OCI-M2 (cell line): ENCODE measurements around the gene KCNK17.

Experiments
- DNase-seq: peaks from one replicate; lab custom pipeline; 2025; ENCODE audit not compliant: unreplicated experiment; lab: John Stamatoyannopoulos, UW

Gene KCNK17

DNA sequence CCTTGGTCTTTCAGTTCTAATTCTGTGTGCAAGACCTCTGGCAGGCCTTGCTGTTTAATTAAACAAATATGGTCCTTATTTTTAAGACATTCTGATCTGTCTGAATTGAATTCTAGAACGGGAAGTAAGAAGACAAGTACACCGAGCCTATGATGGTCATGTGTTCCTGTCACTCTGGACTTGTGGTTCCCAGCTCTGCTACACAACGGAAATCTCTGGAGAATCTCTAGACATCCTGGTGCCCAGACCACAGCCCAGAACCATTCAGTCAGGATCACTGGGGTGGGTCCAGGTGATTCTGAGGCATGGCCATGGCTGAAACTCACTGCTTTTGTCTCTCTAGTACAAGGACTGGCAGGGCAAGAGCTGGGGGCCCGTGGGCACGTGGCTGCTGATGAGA is 24.2 kb upstream of the KCNK17 start:
- DNase-seq = no peak

DNA sequence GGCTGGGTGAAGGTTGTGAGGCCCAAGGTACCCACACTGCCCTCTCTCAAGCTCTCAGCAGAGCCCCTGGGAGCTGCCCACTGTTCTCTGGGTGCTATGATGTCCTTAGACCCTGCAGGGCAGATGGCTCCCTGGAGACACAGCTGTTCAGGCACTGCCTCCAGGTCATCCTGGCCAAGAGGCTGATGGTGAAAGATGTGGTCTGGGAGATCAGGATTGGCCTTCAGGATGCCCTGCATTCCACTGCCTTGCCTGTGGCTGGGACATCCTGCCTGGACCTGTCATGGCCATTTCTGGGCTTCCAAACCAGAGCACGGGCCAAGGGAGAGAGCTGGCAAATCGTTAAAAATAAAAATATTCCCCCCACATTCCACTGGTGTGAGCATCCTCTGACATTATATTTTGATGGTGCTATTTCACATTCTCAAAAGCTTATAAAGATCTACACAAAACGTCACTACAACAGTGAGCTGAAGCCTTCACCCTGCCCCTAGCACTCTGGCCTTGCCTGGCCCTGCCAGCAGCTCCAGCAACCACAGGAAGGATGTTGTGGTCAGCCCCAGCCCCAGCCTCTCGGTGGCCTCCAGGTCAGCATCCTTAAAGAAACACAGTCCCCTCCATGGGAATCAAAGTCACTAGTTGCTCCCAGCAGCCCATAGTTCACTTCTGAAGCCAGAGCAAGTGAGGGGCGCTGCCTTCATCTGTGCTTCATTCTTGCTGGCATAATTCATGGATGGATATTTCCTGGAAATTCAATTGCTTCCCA is 21.7 kb upstream of the KCNK17 start:
- no peak for DNase-seq

DNA sequence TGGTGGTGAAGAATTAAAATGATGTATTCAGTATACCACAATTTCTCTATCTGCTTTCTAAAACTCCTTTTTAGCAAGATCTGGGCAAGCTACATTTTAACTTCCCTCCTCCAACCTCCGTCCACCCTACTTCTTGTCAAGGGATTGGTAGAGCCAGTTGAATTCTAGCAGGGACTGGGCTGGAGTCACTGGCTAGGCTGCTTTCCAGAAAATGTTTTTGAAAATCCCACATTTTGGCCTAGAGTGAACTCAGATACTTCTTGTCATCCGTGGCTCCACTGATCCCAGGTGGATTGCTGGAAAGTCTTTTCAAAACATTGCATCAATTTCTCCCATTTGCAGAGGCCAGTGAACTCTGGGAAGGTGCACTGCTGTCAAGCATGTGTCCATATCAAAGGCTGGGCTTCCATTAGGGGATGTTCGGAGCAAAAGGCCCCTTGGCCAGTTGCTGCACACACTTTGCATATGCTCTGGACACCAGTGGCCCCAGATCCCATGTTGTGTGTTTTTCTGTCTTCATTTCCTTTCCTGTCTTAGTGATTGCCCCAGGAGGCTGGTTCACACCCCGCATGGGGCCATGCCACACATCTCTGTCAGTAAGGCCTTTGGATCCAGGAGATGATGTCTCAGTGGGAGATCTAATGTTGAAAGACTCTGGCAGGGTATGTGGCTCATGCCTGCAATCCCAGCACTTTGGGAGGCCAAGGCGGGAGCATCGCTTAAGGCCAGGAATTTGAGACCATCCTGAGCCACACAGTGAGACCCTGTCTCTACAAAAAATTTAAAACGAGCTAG is 19.6 kb upstream of the KCNK17 start:
- DNase-seq = no peak

GRCh38 chr6:39330476-39330875 is 16.3 kb upstream of the KCNK17 start:
- DNase-seq = no peak

GRCh38 chr6:39330057-39330456 is 15.8 kb upstream of the KCNK17 start:
- DNase-seq = no peak

DNA sequence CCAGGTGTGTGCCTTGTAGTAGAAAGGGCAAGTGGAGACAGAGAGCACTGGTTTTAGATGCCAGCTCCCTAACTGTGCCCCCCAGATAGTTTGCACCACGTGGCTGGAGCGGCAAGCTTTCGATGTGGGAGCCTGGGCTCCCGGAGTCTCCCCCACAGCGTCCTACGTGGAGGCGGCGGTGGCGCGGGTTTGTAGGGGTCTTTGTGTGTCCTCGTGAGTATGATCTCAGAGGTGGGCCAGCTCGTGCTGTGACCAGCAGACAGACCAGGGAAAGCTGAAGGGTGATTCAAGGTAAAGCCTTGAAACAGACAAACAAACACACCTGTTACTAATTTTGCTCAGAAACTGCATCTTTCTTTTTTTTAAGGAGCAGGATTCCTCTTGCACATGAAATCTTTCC is 13.8 kb upstream of the KCNK17 start:
- no peak for DNase-seq

- no peak for DNase-seq
Measured at GRCh38 chr6:39327507-39327906, 13.3 kb upstream of the KCNK17 start.

DNA sequence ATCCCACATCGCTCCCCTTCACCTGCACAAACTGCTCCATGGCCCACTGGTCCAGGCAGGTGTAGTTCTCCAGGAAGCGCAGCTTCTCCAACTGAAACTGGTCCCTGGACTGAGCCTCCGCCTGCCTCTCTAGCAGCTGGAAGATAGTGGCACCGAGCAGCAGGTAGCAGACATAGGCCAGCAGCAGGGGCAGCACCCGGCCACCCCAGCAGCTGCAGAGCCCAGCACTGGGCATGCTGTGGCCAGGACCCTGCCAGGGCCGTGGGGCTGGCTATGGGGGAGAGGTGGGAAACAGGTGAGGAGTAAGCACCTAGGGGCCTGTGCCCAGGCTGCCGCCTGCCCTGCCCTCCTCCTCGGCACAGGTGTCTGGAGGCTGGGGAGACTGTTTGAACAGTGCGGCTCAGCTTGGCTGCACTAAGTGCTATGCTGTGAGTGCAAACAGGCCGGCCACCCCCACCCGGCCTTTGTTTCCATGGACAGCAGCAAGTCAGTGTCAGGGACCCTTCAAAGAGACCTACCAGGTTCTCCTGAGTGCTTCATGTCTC is 8.2 kb upstream of the KCNK17 start, which contains the start of gene KCNK16:
Gene KCNK16 (minus strand): TSS at position 397 of the 545 bp plus-strand sequence. CDS start 162 bp downstream, at position 235.
- no peak for DNase-seq

GRCh38 chr6:39321761-39322160 is 7.5 kb upstream of the KCNK17 start:
- no peak for DNase-seq

GRCh38 chr6:39320363-39320984 is 6.3 kb upstream of the KCNK17 start:
- DNase-seq = no peak

DNA sequence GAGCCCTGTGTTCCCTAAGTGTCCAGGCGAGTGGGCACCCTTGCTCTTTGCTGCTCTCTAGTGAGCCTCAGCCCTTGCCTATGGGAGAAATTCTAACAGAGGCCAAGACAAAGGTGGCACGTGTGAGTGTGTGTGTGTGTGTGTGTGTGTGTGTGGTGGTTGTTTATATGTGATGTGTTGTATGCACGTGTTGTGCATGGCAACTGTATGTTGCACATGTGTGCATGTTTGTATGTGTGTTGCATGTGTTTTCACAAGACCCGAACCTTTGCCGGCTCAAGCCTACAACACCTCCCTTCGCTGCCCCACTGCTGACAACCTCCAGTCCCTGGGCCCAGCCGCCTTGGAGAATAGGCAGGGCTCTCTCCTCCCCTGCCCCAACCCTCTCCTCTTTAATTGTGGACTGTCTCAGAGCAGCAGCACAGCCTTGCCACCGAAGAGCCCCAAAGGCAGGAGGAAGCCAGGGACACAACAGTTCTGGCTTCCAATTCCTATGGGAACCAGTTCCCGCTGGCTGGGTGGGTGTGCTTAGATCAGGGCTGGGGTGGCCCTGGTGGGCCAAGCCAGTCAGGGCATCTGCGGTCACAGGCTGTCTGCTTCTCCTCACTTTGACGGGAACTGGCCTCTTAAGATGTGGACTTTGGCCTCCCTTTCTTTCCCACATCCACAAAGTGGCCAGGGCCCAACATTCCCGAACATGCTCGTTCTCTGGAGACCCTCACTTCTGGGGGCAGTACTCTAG is 5.6 kb upstream of the KCNK17 start:
- no peak for DNase-seq

DNA sequence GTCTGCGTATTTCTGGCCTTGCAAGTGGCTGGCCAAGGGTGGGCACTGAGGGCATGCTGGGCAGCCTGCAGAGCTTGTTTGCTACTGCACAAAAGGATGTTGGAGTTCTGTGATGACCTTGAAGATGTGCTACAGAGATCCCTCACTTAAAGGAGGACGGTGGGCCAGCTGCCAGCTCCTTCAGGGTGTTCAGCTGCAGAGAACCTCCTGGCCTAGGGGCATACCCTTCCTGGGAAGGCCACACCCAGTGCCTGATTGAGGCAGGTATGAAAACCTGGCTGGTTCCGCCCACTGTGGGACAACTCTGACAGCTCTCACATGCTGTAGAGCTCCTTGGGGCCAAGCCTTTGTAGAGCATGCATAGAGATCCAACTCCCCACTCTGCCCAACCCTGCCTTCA is 3.0 kb upstream of the KCNK17 start:
- DNase-seq = no peak

GRCh38 chr6:39313526-39314272 is 520 bp downstream of the KCNK17 start:
- no peak for DNase-seq

DNA sequence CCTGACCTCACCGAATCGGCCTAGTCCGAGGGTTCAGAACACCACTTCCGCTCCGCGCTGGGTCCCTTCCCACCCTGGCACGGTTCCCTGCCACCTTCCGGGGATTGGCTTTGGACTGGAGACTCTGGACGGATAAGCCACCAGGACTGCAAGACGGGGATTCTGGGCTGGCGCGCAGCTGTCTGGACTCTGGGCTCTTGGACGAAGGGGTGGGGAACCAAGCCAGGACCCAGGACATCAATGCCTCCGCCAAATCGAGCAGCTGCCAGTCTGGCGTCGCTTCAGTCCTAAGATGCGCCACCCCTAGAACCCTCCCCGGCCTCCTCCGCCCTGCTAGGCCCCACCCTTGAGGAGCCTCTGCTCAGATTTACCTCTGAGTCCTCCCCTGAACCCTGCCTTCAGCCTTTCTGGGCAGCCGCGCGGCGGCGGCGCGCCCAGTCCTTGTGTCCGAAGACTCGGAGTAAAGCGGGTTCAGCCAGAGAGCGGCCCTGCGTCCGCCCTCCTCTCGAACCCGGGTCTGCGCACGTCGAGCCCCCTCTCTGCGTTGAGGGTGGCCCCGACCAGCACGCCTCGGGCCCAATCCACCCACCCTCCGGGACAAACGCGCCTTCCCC is 1.2 kb downstream of the KCNK17 start:
- DNase-seq = no peak

GRCh38 chr6:39310542-39310941 is 3.7 kb downstream of the KCNK17 start:
- DNase-seq = no peak

GRCh38 chr6:39309942-39310531 is 4.2 kb downstream of the KCNK17 start:
- DNase-seq = peak; percentile 14

GRCh38 chr6:39307462-39307861 is 6.8 kb downstream of the KCNK17 start:
- DNase-seq = no peak

DNA sequence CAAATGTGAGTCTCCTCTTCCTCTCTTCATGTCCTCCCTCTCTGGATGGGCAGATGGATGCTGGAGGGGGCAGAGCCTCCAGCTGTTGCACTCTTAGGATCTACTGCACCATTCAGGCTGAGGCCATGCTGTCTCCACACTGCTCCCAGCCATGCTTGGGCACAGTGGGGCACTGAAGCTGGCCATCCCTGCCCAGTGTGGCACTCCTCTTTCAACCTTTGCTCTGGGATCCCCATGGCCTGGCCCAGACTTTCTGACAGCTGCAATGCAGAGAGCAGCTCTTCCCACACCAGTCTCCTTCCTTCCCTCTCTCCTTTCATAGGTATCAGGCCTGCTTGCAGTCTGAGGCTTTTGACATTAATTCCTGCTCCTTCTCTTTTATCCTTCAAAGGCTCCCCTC is 9.3 kb downstream of the KCNK17 start:
- DNase-seq = no peak

- no peak for DNase-seq
Measured at GRCh38 chr6:39303425-39304153, 10.6 kb downstream of the KCNK17 start.
